Stimulated activated CD8-positive, alpha-beta memory T cell treated with anti-CD3 and anti-CD28 coated beads, Interleukin-15, amount 100 ng/mL, for 48 hours (primary cell): ENCODE results near the gene TUBG1.
"Not testable (repeated sequence)": the region's sequence is repeated elsewhere in the genome, so short reads cannot be mapped to it uniquely, and the experiment has no call there.

Source experiments
- DNase-seq, 2 donors: peaks; one replicate each; pipeline ENCODE4 v3.0.0-alpha.2; 2020; ENCODE audit warnings: low read depth in 2 of 2

The TUBG1 gene

GRCh38 chr17:42579794-42580551 is 29.5 kb upstream of the TUBG1 start:
- DNase-seq: no peak

GRCh38 chr17:42581744-42582270 is 27.7 kb upstream of the TUBG1 start:
- DNase-seq: no peak

DNA sequence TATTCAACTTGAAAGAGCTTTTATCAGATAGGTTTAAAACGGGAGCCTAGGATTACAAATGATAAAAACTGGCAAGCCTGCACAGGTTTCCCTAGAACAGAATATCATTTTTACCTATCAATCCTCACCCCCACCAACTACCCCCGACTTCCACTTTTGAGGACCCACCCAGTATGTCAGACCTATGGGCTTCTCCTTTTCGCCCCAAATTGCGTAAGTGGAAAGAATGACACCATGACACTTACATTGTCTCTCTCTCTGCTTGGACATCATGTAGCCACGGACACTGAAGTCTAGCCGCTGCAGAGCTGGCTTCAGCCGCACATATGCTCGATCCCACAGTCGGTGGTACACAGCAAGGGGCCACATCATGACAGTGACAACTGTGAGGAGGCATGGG is 24.6 kb upstream of the TUBG1 start:
- DNase-seq: no peak

DNA sequence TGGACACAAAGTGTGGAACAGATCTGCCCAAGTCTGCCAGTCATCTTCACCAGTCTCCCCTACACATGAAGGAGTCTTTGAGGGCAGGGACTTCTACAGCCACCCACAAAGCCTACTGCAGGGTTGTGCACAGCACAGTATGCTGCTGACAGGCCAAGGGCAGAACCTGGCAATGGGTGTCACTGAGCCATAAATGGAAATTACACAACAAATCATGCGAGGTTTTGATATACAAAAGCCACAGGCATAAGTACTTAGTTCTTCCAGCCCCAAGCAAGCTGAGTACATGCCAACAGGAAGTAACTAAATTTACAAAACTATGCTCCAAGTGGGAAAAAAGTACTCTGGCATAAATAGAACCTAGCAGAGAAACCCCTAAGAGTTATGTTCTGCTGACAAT is 24.1 kb upstream of the TUBG1 start:
- no peak for DNase-seq

DNA sequence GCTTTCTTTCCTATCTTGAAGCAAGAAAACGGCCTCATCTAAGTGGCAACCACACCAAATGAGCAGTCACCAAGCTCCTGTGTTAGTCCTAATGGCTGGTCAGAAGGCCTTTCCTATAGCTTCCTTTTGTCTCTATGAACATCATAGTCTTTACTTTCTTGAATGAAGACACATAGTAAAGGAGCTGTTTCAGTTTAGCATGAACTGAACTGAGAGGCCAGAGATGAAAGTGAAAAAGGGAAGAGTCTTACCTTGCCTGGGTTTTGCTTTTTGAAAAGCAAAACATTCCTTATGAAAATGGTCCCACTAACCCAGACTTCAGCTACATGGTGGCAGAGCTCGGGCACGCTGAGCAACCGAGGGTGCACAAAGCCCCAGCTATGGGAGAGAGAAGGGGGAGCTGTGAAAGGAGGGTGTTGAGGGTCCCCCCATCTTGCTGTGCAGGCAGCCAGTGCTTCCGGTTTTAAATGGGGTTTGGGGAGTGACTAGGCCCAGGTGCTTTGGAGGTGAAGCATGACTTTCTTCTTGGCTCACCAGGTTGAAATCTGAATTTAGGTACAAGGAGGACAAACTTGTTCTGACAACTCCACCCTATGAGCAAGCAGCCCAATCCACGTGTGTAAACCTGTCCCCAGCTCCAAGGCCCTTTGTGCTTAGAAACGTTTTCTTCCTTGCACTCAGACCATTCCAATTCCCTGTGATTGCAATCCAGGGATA is 22.8 kb upstream of the TUBG1 start:
- no peak for DNase-seq

- DNase-seq: no peak
These were observed 18.6 kb upstream of the TUBG1 start for GRCh38 chr17:42590886-42591285.

GRCh38 chr17:42591411-42591810 is 18.1 kb upstream of the TUBG1 start:
- DNase-seq: no peak

DNA sequence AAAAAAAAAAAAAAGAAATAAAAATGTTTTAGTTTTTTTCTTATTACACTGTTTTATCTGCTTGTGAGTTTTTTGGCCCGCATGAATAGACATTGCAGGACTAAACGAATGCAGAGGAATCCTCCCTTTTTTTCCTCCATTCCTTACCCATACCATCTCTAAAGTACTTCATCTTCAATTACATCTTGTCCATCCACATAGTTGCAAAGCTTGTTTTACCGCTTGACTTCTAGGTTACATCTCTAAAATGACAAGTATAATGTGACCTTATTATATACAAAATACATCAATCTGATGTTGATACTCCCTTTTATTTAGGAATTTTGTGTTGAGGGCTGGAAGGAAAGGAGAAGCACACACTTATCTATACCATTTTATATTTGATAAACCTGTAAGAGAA is 13.1 kb upstream of the TUBG1 start:
- DNase-seq: no peak

DNA sequence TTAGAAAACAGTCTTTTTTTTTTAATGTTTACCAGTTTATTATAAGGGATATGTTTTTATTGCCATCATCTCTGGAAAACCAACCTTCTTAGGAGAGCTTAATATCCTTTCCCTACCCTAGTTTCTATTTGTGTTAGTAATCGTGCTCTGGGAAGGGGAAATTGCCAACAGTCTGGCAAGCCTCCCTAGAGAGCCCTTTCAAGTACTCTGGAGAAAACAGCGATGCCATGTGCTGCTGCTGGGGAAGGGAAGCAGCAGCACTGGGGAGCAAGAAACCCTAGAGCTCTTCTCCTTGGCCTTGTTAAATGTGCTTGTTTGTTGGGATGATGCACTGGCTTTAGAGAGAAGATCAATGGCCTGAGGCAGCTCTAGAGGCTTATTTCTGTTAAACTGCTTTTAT is 10.6 kb upstream of the TUBG1 start:
- no peak for DNase-seq

DNA sequence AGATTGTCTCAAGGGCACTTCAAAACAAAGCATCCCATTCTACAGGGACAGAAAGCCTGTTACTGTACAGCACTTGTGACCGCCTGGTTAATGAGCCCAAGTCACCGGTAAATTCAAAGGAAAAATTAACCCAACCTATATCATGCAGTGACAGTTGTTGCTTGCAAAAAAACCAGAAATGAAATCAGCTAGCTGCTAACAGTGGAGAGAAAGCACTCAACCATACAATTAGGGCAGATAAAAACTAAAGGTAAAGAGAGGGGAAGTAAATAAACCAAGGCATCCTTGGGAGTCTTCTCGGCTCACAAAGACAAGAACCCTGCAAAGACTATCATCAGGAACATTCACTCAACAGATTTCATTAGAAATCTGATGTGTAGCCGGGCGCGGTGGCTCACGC is 6.2 kb upstream of the TUBG1 start:
- DNase-seq: no peak

DNA sequence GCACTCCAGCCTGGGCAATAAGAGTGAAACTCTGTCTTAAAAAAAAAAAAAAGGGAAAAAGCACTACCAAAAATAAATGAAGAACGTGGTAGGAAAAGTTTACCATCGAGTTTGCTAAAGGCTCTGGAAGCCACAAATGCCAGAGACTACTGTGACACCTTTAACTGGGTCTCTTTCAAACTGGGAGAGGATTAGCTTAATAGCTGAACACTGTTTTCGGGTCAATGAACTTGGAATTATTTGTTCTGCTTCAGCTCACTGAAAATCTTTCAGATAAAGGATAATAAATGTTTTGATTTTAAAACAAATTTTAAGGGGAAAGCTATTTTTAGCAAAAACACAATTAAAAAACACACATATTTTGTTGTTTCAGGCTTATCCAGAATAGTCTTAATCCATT is 1.7 kb upstream of the TUBG1 start:
- no peak for DNase-seq

DNA sequence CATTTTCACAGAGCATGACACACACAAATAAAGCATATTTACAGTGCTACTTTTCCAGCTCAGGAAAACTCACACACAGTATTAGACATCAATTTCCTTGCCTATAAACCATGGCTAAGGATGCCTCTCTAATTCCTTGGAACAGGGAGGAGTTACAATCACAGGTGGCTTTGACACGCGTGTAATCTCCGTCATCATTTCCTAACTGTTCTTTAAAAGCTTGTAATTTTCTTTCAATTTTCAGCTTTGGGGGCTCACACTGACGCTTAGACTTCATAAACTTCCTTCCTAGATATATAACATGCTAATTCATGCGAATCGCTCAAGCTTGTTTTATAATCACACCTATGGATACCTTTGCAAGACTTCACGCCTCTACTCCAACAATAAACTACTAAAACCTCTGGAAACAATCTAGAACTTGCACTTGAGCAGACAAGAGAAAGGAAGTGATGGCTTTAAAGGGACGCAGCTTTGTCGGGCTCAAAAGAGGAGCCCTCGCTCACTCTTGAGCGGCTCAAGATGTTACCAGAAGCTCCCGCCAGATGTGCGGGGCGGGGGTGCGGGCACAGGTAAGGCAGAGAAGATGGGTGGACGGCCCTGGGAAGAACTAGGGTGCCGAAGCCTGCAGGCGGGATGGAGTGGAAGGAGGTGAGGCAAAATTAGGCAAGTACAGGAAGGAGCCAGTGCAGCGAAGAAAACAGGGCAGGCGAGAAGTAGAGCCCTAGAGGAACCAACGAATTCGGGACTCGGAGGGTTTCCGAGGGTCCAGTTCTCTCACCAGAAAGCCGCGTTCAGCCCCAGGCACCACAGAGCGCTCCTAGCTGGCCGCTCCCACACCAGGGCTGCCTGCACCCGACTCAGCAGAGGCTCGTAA is 940 bp upstream of the TUBG1 start:
- no peak for DNase-seq

DNA sequence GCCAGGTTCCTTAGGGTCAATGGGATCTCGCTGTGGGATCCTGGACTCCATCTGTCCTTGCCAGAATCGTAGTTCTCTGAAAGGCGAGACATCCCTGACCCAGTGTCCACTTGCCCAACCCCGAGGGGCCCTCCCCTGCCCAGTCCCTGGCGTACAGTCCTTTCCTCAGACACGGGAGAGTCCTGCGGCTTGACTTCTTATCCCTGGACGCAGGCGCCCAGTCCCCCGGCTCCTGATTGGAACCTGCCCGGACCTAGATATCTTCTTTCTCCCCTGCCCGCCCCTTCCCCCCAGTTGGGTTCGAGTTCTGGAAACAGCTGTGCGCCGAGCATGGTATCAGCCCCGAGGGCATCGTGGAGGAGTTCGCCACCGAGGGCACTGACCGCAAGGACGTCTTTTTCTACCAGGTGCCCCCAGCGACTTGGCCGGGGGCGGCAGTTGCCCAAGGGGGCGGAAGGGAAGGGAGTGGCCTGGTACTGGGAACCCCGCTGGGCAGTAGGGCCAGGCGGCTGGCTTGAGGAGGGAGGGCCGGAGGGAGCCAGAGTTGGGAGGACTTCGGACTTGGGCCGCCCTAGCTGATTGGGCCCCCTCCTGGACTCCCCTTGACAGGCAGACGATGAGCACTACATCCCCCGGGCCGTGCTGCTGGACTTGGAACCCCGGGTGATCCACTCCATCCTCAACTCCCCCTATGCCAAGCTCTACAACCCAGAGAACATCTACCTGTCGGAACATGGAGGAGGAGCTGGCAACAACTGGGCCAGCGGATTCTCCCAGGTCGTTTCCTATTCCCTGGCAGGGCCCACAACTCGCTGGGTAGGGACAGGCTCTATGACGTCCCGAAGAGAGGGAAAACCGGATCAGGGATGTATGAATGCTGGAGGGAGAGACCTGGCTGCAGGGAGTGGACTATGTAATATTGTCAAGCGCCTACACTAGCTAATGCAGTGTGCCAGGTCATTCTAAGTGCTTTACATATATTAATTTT is 625 bp downstream of the TUBG1 start:
- DNase-seq: peak in 1 of 2 donors; percentile 3

DNA sequence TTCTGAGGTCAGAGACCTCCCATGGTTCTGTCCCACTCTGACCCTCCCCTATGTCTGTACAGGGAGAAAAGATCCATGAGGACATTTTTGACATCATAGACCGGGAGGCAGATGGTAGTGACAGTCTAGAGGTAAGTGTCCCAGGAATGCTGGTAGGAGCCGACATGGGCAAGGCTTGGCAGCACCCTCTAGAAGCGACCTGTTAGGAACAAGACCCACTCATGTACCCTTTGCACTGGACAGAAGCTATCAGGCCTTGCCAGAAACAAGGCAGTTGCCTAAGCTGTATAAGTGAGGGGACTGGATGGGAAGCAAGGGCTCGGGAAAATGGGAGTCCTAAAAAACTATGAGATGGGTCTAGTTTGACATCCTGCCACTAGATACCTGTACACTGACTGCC is 2.5 kb downstream of the TUBG1 start:
- no peak for DNase-seq

DNA sequence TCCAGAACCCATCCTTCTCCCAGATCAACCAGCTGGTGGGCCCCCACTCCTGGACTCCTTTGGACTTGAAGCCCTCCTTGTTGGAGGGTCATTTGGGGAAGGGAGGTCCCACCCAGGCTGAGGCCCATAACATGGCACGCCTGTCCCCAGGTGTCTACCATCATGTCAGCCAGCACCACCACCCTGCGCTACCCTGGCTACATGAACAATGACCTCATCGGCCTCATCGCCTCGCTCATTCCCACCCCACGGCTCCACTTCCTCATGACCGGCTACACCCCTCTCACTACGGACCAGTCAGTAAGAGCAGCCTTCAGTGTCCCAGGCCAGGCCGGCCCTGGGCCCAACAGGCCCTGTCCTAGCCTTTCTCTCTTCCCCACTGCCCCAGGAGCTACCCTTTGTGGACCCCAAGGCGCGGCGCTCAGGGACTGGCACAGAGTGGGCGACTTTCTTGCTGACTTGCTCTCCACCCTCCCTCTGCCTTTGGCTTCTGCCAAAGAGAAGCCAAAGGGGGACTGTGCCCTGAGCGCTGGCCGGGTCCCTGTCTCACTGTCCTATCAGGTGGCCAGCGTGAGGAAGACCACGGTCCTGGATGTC is 4.3 kb downstream of the TUBG1 start:
- no peak for DNase-seq

- DNase-seq: no peak
These were observed 8.5 kb downstream of the TUBG1 start for GRCh38 chr17:42617956-42618431.

DNA sequence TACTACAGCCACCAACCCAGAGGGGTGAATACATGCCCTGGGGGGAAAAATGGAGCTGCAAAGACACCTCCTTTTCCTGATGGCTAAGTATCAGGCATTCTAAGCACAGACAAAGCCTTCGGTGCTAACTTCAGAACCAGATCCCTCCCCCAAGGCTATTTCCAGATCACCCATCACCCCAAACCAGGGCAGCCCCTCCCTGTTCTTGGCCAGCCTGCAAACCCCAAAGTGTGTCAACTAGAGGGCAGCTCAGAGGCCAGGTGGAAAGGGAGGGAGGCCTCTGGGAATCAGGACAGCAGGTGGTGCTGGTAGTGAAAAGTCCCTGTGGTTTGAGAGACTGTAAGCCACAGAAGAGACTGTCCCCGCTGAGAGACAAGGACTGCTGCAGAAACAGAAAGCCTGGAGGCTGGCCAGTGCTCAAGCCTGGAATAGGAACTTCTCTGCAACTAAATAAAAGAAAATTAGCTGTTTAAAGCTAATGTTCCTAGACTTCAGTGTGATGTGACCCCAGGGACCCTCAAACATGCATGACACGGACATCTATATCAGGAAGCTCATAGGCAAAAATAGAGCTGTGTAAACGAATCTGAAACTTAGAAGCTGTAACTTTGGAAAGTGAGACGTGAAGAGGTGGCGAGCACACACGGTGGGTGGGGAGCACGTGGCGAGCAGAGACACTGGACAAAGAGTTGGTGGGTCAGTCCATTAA is 9.1 kb downstream of the TUBG1 start:
- DNase-seq: no peak

DNA sequence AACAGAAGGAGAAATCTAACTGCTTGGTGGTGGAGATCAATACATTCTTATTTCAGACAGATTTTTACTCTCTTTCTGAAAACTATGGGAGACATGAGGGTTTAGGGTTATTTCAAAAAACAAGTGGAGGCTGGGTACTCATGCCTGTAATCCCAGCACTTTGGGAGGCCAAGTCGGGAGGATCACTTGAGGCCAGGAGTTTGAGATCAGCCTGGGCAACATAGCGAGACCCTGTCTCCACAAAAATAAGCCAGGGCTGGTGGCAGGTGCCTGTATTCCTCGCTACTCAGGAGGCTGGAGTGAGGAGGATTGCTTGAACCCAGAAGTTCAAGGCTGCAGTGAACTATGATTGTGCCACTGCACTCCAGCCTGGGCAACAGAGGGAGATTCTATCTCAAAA is 12.5 kb downstream of the TUBG1 start:
- not testable (repeated sequence) for DNase-seq

- no peak for DNase-seq
These were observed 13.8 kb downstream of the TUBG1 start for GRCh38 chr17:42623271-42623670.
